ENCODE measurements around the gene SV2B. TPM values are rescaled to one million over a fixed set of nuclear protein-coding genes. Genes with fewer than 3 reads are reported as not detected.

The SV2B gene
- total RNA-seq, 1 donor from 2014 or later: 2.6 TPM

- no peak for DNase-seq (ENCODE audit: low spot score)
Measured at GRCh38 chr15:91102546-91103330, 2.7 kb downstream of the SV2B start.

- no peak for DNase-seq (ENCODE audit: low spot score)
Measured at GRCh38 chr15:91104111-91104510, 4.1 kb downstream of the SV2B start.

- no peak for DNase-seq (ENCODE audit: low spot score)
Measured at GRCh38 chr15:91108421-91108820, 8.4 kb downstream of the SV2B start.

- no peak for DNase-seq (ENCODE audit: low spot score)
Measured at GRCh38 chr15:91109885-91110284, 9.8 kb downstream of the SV2B start.

GRCh38 chr15:91110407-91110806 is 10.3 kb downstream of the SV2B start:
- no peak for DNase-seq (ENCODE audit: low spot score)

- no peak for DNase-seq (ENCODE audit: low spot score)
Measured at GRCh38 chr15:91113030-91113429, 13.0 kb downstream of the SV2B start.

- DNase-seq (ENCODE audit: low spot score): peak; percentile 3
Measured at GRCh38 chr15:91114301-91114700, 14.2 kb downstream of the SV2B start.

GRCh38 chr15:91116113-91117067 is 16.3 kb downstream of the SV2B start:
- peak; percentile 66 for DNase-seq (ENCODE audit: low spot score)

GRCh38 chr15:91117375-91117774 is 17.3 kb downstream of the SV2B start:
- DNase-seq (ENCODE audit: low spot score): no peak

- peak; percentile 91 for DNase-seq (ENCODE audit: low spot score)
Measured at GRCh38 chr15:91118817-91119590, 18.9 kb downstream of the SV2B start.

- DNase-seq (ENCODE audit: low spot score): no peak
Measured at GRCh38 chr15:91122296-91122695, 22.2 kb downstream of the SV2B start.

- DNase-seq (ENCODE audit: low spot score): no peak
Measured at GRCh38 chr15:91124132-91124531, 24.1 kb downstream of the SV2B start.

GRCh38 chr15:91125162-91125561 is 25.1 kb downstream of the SV2B start:
- DNase-seq (ENCODE audit: low spot score): no peak

GRCh38 chr15:91126080-91126479 is 26.0 kb downstream of the SV2B start:
- no peak for DNase-seq (ENCODE audit: low spot score)

GRCh38 chr15:91127236-91127955 is 27.3 kb downstream of the SV2B start:
- no peak for DNase-seq (ENCODE audit: low spot score)

GRCh38 chr15:91128016-91128415 is 28.0 kb downstream of the SV2B start:
- DNase-seq (ENCODE audit: low spot score): no peak

GRCh38 chr15:91129436-91129835 is 29.4 kb downstream of the SV2B start:
- no peak for DNase-seq (ENCODE audit: low spot score)

- no peak for DNase-seq (ENCODE audit: low spot score)
Measured at GRCh38 chr15:91132079-91132478, 32.0 kb downstream of the SV2B start.

- no peak for DNase-seq (ENCODE audit: low spot score)
Measured at GRCh38 chr15:91133511-91133910, 33.5 kb downstream of the SV2B start.

- no peak for DNase-seq (ENCODE audit: low spot score)
Measured at GRCh38 chr15:91135201-91136130, 35.4 kb downstream of the SV2B start.

All from umbilical cord (tissue), 2 donors.